Large intestine (tissue), 3 donors: Measurements from ENCODE around the gene ZDHHC20. TPM values are rescaled to one million over a fixed set of nuclear protein-coding genes. Genes with fewer than 3 reads are reported as not detected.
"Not testable (repeated sequence)": the region's sequence is repeated elsewhere in the genome, so short reads cannot be mapped to it uniquely, and the experiment has no call there.

Experiments used
- DNase-seq, 2 donors: peaks; one replicate each; pipeline versions ENCODE4 v3.0.0 to v3.0.0-alpha.2; 2013
- H3K27ac ChIP-seq: one replicate; pipeline ENCODE4 v1.5.1; 2013; ENCODE audit warnings: low read length
- H3K27me3 ChIP-seq: 2 replicates; pipeline ENCODE4 v1.6.1; 2013; ENCODE audit warnings: low read length; ENCODE audit not compliant: control insufficient read depth, insufficient read depth
- H3K36me3 ChIP-seq: 2 replicates; pipeline ENCODE4 v1.6.1; 2013; ENCODE audit warnings: low read length; ENCODE audit not compliant: control insufficient read depth, insufficient read depth
- H3K4me1 ChIP-seq: one replicate; pipeline ENCODE4 v1.6.1; 2013; ENCODE audit warnings: low read length; ENCODE audit not compliant: control insufficient read depth, insufficient read depth
- H3K4me3 ChIP-seq: one replicate; pipeline ENCODE4 v1.5.1; 2013; ENCODE audit warnings: low read length
- H3K9me3 ChIP-seq: one replicate; pipeline ENCODE4 v1.6.1; 2013; ENCODE audit warnings: mild to moderate bottlenecking, low read depth, low read length, moderate library complexity; ENCODE audit not compliant: control insufficient read depth
- whole genome bisulfite sequencing: methylation state at CpG from one replicate; pipeline ENCODE4 v1.1.5; 2013; ENCODE audit warnings: low lambda C conversion rate; ENCODE audit not compliant: insufficient coverage; 5-methylcytosine and 5-hydroxymethylcytosine counted together
- polyA plus RNA-seq: library from polyadenylated mRNA; unstranded; fragments of 120-200 nt; gene quantifications from one replicate; pipeline ENCODE4 v1.2.1, GENCODE V29; 2013

Gene ZDHHC20
- polyA plus RNA-seq, 1 donor = 60.4 TPM

DNA sequence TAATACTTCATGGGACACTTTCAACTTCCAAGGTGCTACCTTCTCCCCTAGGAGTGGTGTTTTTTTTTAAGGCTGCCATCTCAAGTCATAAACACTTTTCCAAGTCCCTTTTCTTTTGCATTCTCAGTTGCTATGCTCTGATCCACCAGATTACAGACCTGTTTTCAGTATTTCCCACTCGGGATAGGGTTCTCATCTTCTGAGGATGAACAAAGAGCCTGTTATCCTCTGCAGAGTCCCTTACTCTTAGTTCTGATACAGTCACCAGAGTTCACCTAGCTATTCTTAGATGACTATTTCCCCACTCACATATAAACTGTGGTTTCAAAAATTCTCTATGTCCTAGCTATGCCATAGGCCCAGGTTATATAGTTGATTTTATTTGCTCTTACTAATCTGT, 15.9 kb downstream of the ZDHHC20 start:
- no peak overlapping the region for H3K4me3 ChIP-seq
- no peaks in the 10 kb centered on the region for H3K36me3 ChIP-seq
- H3K4me1 ChIP-seq = no peaks in the 10 kb centered on the region
- H3K27ac ChIP-seq = no peak overlapping the region
- no CpG with 5 or more reads among the region's 1 CpG for WGBS
- DNase-seq = no peak
- H3K9me3 ChIP-seq = peaks cover 16% of the 10 kb centered on the region
- no peaks in the 10 kb centered on the region for H3K27me3 ChIP-seq

- H3K4me1 ChIP-seq = no peaks in the 10 kb centered on the region
- H3K36me3 ChIP-seq = no peaks in the 10 kb centered on the region
- 100% methylated on average over 1 of the region's 6 CpGs for WGBS
These were observed 22.5 kb downstream of the ZDHHC20 start for GRCh38 chr13:21436582-21436981.

GRCh38 chr13:21435687-21436151, 23.4 kb downstream of the ZDHHC20 start:
- Histone ChIP-seq H3K36me3 (no peaks in the 10 kb centered on the region), H3K9me3 (peaks cover 8% of the 10 kb centered on the region), H3K27me3 (no peaks in the 10 kb centered on the region), H3K4me1 (no peaks in the 10 kb centered on the region), H3K4me3 (no peak overlapping the region), H3K27ac (no peak overlapping the region)
- peak; percentile 1 to 14 for DNase-seq
- WGBS = no CpG with 5 or more reads among the region's 2 CpGs

More at GRCh38 chr13:21436582-21436981, 22.5 kb downstream of the ZDHHC20 start:
- no peaks in the 10 kb centered on the region for H3K27me3 ChIP-seq
- H3K9me3 ChIP-seq = peaks cover 11% of the 10 kb centered on the region
- no peak for DNase-seq
- no peak overlapping the region for H3K4me3 ChIP-seq
- H3K27ac ChIP-seq = no peak overlapping the region

DNA sequence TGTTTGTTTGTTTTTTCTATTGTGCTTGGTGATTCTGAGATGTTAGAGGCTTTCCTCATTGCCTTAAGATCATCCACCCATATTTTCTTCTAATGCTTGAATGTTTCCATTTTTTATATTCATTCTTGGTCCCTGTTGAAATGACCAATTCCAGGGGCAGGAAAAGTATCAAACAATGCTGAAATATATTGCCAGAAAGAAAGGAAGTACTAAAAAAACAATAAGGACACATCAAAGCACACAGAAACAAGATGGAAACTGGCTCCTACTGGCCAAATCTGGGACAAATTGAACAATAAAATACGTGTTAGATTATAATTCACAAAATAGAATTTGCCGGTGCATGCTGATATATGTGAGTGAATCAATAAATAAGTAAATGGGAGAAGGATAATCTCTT, 23.9 kb downstream of the ZDHHC20 start:
- DNase-seq = no peak
- WGBS = 94% methylated on average over 2 of the region's 2 CpGs
- peaks cover 8% of the 10 kb centered on the region for H3K9me3 ChIP-seq
- H3K27me3 ChIP-seq = no peaks in the 10 kb centered on the region
- H3K36me3 ChIP-seq = no peaks in the 10 kb centered on the region
- no peak overlapping the region for H3K4me3 ChIP-seq
- no peaks in the 10 kb centered on the region for H3K4me1 ChIP-seq
- H3K27ac ChIP-seq = no peak overlapping the region

GRCh38 chr13:21434588-21434987, 24.5 kb downstream of the ZDHHC20 start:
- H3K4me3 ChIP-seq = no peak overlapping the region
- no peaks in the 10 kb centered on the region for H3K4me1 ChIP-seq
- H3K27ac ChIP-seq = no peak overlapping the region
- WGBS = 100% methylated on average over 1 of the region's 3 CpGs
- DNase-seq = no peak
- no peaks in the 10 kb centered on the region for H3K36me3 ChIP-seq
- H3K27me3 ChIP-seq = no peaks in the 10 kb centered on the region
- peaks cover 5% of the 10 kb centered on the region for H3K9me3 ChIP-seq

DNA sequence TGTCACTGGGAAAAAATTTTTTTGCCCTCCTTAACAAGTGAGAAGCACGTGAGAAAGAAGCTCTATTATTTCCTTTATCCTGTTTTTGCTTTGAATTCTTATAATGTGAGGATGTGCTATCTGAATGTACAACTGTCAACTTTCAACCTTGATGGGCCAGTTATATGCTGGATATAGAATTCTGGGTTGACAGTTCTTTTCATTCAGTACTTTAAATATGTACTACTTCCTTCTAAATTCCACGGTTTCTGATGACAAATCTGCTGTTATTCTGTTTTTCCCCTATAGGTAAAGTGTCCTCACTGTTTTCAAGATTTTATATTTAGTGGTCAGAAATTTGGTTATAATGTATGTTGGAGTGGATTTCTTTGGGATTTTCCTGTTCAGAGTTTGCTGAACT, 29.9 kb downstream of the ZDHHC20 start:
- H3K27ac ChIP-seq = no peak overlapping the region
- peaks cover 3% of the 10 kb centered on the region for H3K9me3 ChIP-seq
- H3K4me3 ChIP-seq = no peak overlapping the region
- H3K27me3 ChIP-seq = no peaks in the 10 kb centered on the region
- WGBS = no CpG with 5 or more reads among the region's 2 CpGs
- H3K36me3 ChIP-seq = no peaks in the 10 kb centered on the region
- H3K4me1 ChIP-seq = no peaks in the 10 kb centered on the region
- no peak for DNase-seq

DNA sequence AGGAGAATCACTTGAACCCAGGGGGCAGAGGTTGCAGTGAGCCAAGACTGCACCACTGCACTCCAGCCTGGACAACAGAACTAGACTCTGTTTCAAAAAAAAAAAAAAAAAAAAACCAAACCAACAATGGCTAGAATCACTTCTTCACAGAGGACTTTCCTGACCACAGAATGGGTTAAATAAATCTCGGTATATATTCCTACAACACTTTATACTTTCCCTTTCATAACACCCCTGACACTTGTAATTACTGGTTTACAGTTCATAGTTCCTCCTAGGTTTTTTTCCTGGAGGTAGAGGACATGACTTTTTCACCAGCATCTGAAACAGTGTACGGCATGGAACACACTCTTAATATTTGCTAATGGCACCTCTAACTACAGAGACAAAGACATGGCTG, 31.4 kb downstream of the ZDHHC20 start:
- no peak overlapping the region for H3K27ac ChIP-seq

DNA sequence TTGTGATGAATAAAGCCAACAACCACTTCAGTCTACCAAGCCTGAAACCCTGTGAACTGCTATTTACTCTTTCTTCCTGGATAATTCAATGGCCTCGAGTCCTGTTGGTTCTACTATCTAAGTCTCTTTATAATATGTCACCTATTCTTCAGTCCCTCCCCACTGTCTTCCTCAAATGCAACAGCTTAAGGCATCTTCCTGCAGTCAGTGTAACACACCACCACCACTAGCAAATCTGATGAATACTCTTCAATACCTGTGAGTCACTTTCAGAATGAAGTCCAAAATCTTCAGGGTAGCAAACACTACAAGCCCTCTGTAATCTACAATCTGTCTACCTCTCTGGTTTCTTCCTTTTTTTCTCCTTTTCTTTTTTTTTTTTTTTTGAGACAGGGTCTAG, 32.9 kb downstream of the ZDHHC20 start:
- Histone ChIP-seq H3K36me3 (no peaks in the 10 kb centered on the region), H3K4me3 (no peak overlapping the region), H3K9me3 (peaks cover 3% of the 10 kb centered on the region), H3K4me1 (no peaks in the 10 kb centered on the region), H3K27me3 (no peaks in the 10 kb centered on the region), H3K27ac (no peak overlapping the region)
- no CpG with 5 or more reads among the region's 1 CpG for WGBS
- DNase-seq = no peak

More for the DNA sequence above, 31.4 kb downstream of the ZDHHC20 start:
- no peak for DNase-seq
- Histone ChIP-seq H3K36me3 (no peaks in the 10 kb centered on the region), H3K4me1 (no peaks in the 10 kb centered on the region), H3K4me3 (no peak overlapping the region), H3K27me3 (no peaks in the 10 kb centered on the region), H3K9me3 (peaks cover 3% of the 10 kb centered on the region)
- WGBS = no CpG with 5 or more reads among the region's 2 CpGs

GRCh38 chr13:21420706-21421105, 38.4 kb downstream of the ZDHHC20 start:
- no peak overlapping the region for H3K27ac ChIP-seq
- no peaks in the 10 kb centered on the region for H3K4me1 ChIP-seq
- 90% methylated on average over 1 of the region's 3 CpGs for WGBS
- H3K27me3 ChIP-seq = no peaks in the 10 kb centered on the region
- H3K4me3 ChIP-seq = no peak overlapping the region
- DNase-seq = no peak
- H3K36me3 ChIP-seq = peaks cover 3% of the 10 kb centered on the region
- no peaks in the 10 kb centered on the region for H3K9me3 ChIP-seq

- no peak overlapping the region for H3K27ac ChIP-seq
- H3K27me3 ChIP-seq = no peaks in the 10 kb centered on the region
- H3K36me3 ChIP-seq = peaks cover 33% of the 10 kb centered on the region
- H3K9me3 ChIP-seq = no peaks in the 10 kb centered on the region
- DNase-seq = no peak
- H3K4me1 ChIP-seq = no peaks in the 10 kb centered on the region
- H3K4me3 ChIP-seq = no peak overlapping the region
- no CpG with 5 or more reads among the region's 1 CpG for WGBS
These were observed 46.1 kb downstream of the ZDHHC20 start for GRCh38 chr13:21413013-21413412.

DNA sequence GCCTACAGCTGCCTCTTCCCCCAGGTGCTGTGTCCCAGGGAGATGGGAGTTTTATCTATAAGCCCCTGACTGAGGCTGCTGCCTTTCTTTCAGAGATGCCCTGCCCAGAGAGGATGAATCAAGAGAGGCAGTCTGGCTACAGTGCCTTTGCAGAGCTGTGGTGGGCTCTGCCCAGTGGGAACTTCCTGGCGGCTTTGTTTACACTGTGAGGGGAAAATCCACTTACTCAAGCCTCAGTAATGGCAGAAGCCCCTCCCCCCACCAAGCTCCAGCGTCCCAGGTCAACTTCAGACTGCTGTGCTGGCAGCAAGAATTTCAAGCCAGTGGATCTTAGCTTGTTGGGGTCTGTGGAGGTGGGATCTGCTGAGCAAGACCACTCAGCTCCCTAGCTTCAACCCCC, 48.6 kb downstream of the ZDHHC20 start:
- H3K27ac ChIP-seq, H3K4me3 ChIP-seq, H3K9me3 ChIP-seq, H3K4me1 ChIP-seq, DNase-seq, H3K27me3 ChIP-seq: not testable (repeated sequence)
- no CpG with 5 or more reads among the region's 2 CpGs for WGBS
- H3K36me3 ChIP-seq = peaks cover 31% of the 10 kb centered on the region
